A549 treated with DMSO at 1 μM for 4 hours (cell line): Measurements from ENCODE around the gene PTGR2. TPM values are rescaled to one million over a fixed set of nuclear protein-coding genes. Genes with fewer than 3 reads are reported as not detected.

ENCODE experiments used
- total RNA-seq: library from RNA; stranded (reverse); fragments of 200-300 nt; extraction: Qiagen RNA extraction; gene quantifications from 5 replicates; pipeline ENCODE4 v1.2.3, GENCODE V29; 2022; ENCODE audit warnings: low read depth

Gene PTGR2
- total RNA-seq, result 6.7 to 11.8 TPM (median 9.6 TPM) in 5 replicates

DNA sequence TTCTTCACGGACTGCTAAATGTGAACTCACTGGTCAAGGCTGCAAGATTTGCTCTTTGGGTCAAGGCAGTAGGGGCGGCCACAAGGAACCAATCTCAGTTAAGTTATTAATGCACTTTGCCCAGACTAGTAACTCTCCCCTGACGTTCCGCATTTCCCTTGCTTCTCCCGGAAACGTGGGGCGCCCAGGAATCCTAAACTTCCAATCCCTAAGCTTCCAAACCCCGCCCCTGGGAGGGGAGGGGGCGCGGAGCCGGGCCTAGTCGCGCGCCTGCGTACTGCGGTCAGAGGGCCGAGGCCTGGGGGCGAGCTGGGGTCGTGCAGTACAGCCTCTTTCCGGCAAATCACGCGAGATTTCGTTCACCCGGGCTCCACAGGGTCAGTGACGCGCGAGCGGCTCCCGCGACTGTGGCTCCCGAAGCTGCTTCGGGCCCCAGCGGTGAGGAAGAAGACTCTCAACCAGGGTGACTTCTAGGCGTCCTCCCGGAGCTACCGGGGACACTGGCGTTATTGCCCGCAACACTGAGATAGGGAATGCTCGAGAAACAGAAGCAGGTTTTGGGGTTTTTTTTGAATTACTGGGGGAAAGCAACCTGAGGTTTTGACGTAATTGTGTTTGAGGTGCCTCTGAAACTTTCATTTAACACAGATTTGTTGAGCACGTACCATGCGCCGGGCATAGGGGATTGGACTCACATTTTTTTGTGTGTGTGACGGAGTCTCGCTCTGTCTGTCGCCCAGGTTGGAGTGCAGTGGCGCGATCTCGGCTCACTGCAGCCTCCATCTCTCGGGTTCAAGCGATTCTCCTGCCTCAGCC lies at the start of gene PTGR2:
Gene PTGR2, plus strand, starts transcription at position 265 of the 816 bp plus-strand sequence. CDS start 7,032 bp downstream, outside the sequence.

GRCh38 chr14:73886449-73887317 lies 35.1 kb downstream of the PTGR2 start, which contains the start of gene ZNF410:
TSS of gene ZNF410 (plus strand) at chr14:73886859. CDS start at chr14:73892176, 5,317 bp downstream.

Other genes starting within 250 kb of the PTGR2 start
- gene ACOT6, start 239.3 kb upstream of the PTGR2 start, total RNA-seq, result not detected in 5 replicates
- 9.2 to 14.5 TPM (median 12.1 TPM) in 5 replicates for gene DNAL1, start 206.8 kb upstream of the PTGR2 start, total RNA-seq
- 58.9 to 67.1 TPM (median 63.6 TPM) in 5 replicates for gene PNMA1, start 137.4 kb upstream of the PTGR2 start, total RNA-seq
- 43.9 to 50.8 TPM (median 48.9 TPM) in 5 replicates for gene ZNF410, start 35.0 kb downstream of the PTGR2 start, total RNA-seq
- gene FAM161B, start 98.3 kb downstream of the PTGR2 start, total RNA-seq, result 1.8 to 2.3 TPM (median 2.1 TPM) in 5 replicates
- gene COQ6, start 98.5 kb downstream of the PTGR2 start, total RNA-seq, result 24.6 to 28.9 TPM (median 26.8 TPM) in 5 replicates
- gene ENTPD5, start 167.5 kb downstream of the PTGR2 start, total RNA-seq, result 5.7 to 7.6 TPM (median 6.5 TPM) in 5 replicates
- 2.9 to 5.3 TPM (median 3.7 TPM) in 5 replicates for gene BBOF1, start 167.5 kb downstream of the PTGR2 start, total RNA-seq
- 2.3 to 2.9 TPM (median 2.5 TPM) in 5 replicates for gene ALDH6A1, start 232.6 kb downstream of the PTGR2 start, total RNA-seq
- gene LIN52, start 233.1 kb downstream of the PTGR2 start, total RNA-seq, result 4.7 to 7.1 TPM (median 5.4 TPM) in 5 replicates